Hematopoietic multipotent progenitor cell treated with erythropoietin and hydrocortisone succinate and interleukin-3 and kit ligand, for 6 days (in vitro differentiated cells): Measurements from ENCODE around the gene TRIM62.

Experiments used
- DNase-seq: peaks from one replicate; pipeline ENCODE4 v3.0.0-alpha.2; 2015

TRIM62 gene

DNA sequence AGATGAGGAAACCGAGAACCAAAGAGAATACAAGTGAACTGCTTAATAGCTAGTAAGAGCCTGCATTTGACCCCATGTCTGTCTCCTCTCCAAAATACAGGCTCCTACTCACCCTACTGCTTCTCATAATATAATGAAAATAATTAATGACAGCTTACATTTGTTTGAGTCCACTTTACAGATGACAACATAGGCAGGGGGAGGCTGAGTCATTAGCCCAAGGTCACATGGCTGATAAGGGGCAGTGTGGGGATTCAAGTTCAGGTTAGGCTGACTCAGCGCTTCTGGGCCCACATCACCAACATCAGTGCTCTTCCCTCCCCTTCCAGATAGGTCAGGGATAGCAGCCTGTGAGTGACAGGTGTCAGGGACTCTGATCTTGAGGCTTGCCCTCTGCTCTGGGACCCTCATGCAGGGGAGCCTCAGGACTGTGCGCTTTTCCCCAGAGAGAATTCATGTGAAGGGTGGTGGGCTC lies 84.7 kb downstream of the TRIM62 start:
- peak; percentile 61 for DNase-seq

DNA sequence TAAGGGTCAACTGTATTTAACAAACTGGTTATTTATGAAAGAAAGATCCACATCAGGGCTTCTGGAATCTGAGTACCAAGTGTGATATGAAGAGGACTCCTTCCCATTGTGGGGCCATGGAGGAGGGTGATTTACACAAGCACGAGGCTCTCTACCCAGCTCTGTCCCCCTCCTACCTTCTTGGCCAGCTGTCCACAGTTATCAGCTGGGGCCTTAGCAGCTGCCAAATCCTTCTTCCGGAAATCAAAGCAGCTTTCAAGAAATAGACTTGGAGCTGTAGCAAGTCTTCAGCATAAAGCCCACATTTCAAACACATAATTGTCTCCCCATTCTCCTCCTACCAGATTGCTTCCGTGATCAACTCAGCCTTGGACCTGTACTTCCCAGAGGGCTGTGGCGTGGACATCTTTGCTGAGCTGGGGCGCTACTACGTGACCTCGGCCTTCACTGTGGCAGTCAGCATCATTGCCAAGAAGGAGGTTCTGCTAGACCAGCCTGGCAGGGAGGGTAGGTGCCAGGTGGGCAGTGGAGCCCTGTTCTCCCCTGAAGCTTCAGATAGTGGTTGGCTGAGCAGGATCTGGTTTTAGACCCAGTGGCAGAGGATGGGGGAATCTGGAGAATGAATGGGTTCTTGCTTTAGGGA lies 85.4 kb downstream of the TRIM62 start:
- DNase-seq: no peak
